Measurements from ENCODE around the gene TNFRSF8. TPM values are rescaled to one million over a fixed set of nuclear protein-coding genes. Genes with fewer than 3 reads are reported as not detected.

Gene TNFRSF8
- total RNA-seq, 3 donors from 2014 or later: 0.31 to 0.51 TPM; not detected in 1

DNA sequence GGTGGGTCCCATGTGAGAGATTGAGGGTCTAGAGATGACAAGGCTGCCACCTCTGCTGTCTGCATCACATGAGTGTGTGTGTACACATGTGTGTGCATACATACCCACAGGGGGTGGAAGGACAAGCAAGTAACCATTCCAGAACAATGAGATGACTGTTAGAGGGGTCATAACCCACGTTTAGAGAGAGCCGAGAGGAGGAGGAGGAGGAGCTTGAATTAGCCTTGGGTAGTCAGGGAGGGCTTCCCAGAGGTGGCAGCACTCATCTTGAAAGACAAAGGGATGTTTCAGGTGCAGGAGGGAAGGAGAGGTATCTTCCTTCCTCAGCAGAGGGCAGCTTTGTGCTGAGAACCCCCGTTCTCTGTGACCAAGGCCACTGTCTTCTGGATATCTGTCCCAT is 125.0 kb downstream of the TNFRSF8 start:
- no peak overlapping the region for H3K4me3 ChIP-seq
- TF ChIP-seq, protein P1, sequence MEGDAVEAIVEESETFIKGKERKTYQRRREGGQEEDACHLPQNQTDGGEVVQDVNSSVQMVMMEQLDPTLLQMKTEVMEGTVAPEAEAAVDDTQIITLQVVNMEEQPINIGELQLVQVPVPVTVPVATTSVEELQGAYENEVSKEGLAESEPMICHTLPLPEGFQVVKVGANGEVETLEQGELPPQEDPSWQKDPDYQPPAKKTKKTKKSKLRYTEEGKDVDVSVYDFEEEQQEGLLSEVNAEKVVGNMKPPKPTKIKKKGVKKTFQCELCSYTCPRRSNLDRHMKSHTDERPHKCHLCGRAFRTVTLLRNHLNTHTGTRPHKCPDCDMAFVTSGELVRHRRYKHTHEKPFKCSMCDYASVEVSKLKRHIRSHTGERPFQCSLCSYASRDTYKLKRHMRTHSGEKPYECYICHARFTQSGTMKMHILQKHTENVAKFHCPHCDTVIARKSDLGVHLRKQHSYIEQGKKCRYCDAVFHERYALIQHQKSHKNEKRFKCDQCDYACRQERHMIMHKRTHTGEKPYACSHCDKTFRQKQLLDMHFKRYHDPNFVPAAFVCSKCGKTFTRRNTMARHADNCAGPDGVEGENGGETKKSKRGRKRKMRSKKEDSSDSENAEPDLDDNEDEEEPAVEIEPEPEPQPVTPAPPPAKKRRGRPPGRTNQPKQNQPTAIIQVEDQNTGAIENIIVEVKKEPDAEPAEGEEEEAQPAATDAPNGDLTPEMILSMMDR (IDR thresholded peaks at IDR 0.05): no peak

DNA sequence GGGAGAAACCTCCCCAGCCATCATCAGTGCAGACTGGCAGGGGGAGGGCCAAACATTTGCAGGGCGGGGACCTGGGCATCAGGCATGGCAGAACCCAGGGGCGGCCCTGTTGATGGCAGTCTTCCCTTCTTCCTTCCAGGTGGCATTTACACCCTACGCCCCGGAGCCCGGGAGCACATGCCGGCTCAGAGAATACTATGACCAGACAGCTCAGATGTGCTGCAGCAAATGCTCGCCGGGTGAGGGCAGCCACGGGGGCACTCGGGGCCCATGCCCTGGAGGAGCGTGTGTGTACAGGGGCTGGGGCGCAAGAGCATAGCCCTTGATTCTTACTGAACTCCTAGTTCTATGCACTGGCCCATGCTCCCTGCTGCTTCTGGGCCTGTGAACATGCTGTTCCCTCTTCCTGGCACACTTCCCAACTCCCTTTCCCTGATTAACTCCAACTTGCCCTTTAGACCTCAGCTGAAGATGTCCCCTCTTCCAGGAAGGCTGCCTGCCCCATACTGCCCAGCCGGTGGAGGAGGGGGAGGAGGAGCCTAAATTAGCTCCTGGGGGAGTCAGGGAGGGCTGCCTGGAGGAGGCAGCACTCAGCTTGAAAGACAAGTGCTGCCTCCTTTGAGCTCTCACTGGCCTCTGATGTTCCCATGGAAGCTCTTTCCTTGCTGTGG is 125.7 kb downstream of the TNFRSF8 start:
- TF ChIP-seq, protein P1 (IDR thresholded peaks at IDR 0.05): no peak
- ATAC-seq: no peak
- intact Hi-C loops (cut with DNase I, micrococcal nuclease): no loop called here
- Histone ChIP-seq H3K4me3 (no peak overlapping the region), H3K4me1 (ENCODE audit: low read depth) (peaks cover 9% of the 10 kb centered on the region), H3K36me3 (ENCODE audit: low read depth) (no peaks in the 10 kb centered on the region), H3K9me3 (no peaks in the 10 kb centered on the region)
- peak in 1 of 3 donors; percentile 51 for DNase-seq

More for the DNA sequence above, 125.0 kb downstream of the TNFRSF8 start:
- intact Hi-C loops (cut with DNase I, micrococcal nuclease): no loop called here
- H3K4me1 ChIP-seq (ENCODE audit: low read depth): peaks cover 9% of the 10 kb centered on the region
- ATAC-seq (no peak), DNase-seq (no peak)
- H3K36me3 ChIP-seq (ENCODE audit: low read depth): no peaks in the 10 kb centered on the region
- no peaks in the 10 kb centered on the region for H3K9me3 ChIP-seq

DNA sequence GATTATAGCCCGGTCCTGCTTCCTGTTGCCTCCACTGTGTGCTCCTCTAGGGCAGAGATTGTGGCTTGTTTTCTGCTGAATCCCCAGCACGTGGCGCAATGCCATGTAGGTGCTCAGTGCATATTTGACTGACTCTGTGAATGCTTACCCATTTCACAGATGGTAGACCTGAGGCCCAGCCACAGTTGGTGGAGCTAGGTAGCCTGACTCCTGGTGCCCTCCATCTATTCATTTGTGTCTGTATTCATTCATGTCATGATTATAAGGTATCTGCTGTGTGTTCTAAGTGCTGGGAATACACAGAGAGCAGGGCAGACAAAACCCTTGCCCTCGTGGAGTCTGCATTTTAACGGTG is 126.2 kb downstream of the TNFRSF8 start:
- Histone ChIP-seq H3K4me1 (ENCODE audit: low read depth) (peaks cover 9% of the 10 kb centered on the region), H3K4me3 (no peak overlapping the region), H3K9me3 (no peaks in the 10 kb centered on the region), H3K36me3 (ENCODE audit: low read depth) (no peaks in the 10 kb centered on the region)
- DNase-seq: no peak
- intact Hi-C loops (cut with DNase I, micrococcal nuclease): no loop called here
- TF ChIP-seq, protein P1 (IDR thresholded peaks at IDR 0.05): no peak
- no peak for ATAC-seq

DNA sequence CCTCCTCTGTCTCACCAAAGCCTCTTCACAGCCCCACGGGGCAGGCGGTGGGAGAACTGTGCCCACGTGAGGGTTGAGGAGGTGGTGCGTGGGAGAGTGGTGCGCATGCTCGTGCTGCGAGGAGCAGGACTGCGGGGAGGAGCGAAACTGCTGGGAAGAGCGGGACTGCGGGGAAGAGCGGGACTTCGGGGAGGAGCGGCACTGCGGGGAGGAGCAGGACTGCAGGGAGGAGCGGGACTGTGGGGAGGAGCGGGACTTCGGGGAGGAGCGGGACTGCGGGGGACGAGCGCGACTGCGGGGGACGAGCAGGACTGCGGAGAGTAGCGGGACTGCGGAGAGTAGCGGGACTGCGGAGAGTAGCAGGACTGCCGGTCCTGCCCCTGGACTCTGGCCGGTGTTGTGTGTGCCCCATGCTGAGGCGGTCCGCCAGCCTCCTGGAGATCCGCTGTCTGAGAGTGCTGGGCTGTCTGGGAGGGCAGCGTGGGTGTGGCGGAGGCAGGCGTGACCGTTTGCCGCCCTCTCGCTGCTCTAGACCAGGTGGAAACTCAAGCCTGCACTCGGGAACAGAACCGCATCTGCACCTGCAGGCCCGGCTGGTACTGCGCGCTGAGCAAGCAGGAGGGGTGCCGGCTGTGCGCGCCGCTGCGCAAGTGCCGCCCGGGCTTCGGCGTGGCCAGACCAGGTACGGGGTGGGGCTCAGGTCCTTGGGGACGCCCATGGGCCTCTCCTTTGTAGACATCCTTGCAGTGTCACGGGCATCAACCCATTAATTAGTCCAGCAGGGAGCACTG is 128.3 kb downstream of the TNFRSF8 start:
- TF ChIP-seq, protein P1 (IDR thresholded peaks at IDR 0.05): no peak
- no peak for ATAC-seq
- H3K4me1 ChIP-seq (ENCODE audit: low read depth): no peaks in the 10 kb centered on the region
- no peaks in the 10 kb centered on the region for H3K36me3 ChIP-seq (ENCODE audit: low read depth)
- no peak overlapping the region for H3K4me3 ChIP-seq
- intact Hi-C loops (cut with DNase I, micrococcal nuclease): no loop called here
- no peak for DNase-seq
- H3K9me3 ChIP-seq: no peaks in the 10 kb centered on the region

Small RNA genes lying within 50 kb of the gene (microRNA-seq; reads per million reads assigned to microRNA genes)
- gene MIR4632: not detected
- gene MIR6729: not detected
- gene MIR7846: 1.6 reads per million

Other genes with a start within 250 kb of the TNFRSF8 start
- gene NPPA, start 215.5 kb upstream of the TNFRSF8 start, total RNA-seq: 1 to 10 TPM in 1 of 3 donors, under 1 TPM in 1, not detected in 1; 0.35 to 2.0 TPM
- gene NPPB, start 204.4 kb upstream of the TNFRSF8 start, total RNA-seq: not detected
- 100 to 1,000 TPM in 1 of 3 donors, 10 to 100 TPM in 2; 69.6 to 102 (median 88.6) TPM for gene KIAA2013, start 136.9 kb upstream of the TNFRSF8 start, total RNA-seq
- gene PLOD1, start 128.6 kb upstream of the TNFRSF8 start, total RNA-seq: 10 to 100 TPM; 33.7 to 68.6 (median 35.4) TPM
- gene MFN2, start 82.9 kb upstream of the TNFRSF8 start, total RNA-seq: 100 to 1,000 TPM; 103 to 131 (median 110) TPM
- 10 to 100 TPM; 17.6 to 23.9 (median 22.0) TPM for gene MIIP, start 43.8 kb upstream of the TNFRSF8 start, total RNA-seq
- 10 to 100 TPM; 20.3 to 39.3 (median 31.6) TPM for gene TNFRSF1B, start 103.7 kb downstream of the TNFRSF8 start, total RNA-seq
- gene VPS13D, start 166.7 kb downstream of the TNFRSF8 start, total RNA-seq: 10 to 100 TPM; 70.1 to 96.6 (median 96.6) TPM